ENCODE results near the gene TOGARAM2.

DNA sequence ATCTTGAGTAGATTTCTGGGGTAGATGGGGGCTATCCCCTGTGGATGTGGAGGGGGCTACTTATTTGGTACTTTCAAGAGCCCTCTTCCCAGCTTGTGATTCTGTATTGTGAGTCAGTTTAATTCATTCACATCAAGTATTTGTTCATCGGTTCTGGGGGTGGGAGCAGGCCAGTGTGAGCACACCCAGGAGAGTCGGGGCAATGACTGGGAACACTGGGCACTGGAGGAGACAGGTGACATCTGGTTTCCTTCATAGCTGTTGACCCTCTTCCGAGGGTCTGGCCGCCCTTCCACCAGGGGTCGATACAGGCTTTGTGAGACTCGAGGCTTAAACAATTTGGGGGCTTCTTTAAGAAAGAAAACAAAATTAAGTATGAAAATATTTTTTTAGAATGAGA, 2.5 kb upstream of the TOGARAM2 start:
- TF ChIP-seq, protein P1, sequence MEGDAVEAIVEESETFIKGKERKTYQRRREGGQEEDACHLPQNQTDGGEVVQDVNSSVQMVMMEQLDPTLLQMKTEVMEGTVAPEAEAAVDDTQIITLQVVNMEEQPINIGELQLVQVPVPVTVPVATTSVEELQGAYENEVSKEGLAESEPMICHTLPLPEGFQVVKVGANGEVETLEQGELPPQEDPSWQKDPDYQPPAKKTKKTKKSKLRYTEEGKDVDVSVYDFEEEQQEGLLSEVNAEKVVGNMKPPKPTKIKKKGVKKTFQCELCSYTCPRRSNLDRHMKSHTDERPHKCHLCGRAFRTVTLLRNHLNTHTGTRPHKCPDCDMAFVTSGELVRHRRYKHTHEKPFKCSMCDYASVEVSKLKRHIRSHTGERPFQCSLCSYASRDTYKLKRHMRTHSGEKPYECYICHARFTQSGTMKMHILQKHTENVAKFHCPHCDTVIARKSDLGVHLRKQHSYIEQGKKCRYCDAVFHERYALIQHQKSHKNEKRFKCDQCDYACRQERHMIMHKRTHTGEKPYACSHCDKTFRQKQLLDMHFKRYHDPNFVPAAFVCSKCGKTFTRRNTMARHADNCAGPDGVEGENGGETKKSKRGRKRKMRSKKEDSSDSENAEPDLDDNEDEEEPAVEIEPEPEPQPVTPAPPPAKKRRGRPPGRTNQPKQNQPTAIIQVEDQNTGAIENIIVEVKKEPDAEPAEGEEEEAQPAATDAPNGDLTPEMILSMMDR (IDR thresholded peaks at IDR 0.05): no peak
- TF ChIP-seq POLR2A (IDR thresholded peaks at IDR 0.05) (no peak), POLR2AphosphoS5 (IDR thresholded peaks at IDR 0.05) (no peak)

Data from gastroesophageal sphincter (tissue), 3 donors.